Right hindlimb (tissue), 1 donor: ENCODE results near the gene HYAL2.
"Not testable (repeated sequence)": the region's sequence is repeated elsewhere in the genome, so short reads cannot be mapped to it uniquely, and the experiment has no call there.

ENCODE experiments used
- DNase-seq: peaks from one replicate; pipeline ENCODE4 v3.0.0-alpha.2; 2018

HYAL2 gene

DNA sequence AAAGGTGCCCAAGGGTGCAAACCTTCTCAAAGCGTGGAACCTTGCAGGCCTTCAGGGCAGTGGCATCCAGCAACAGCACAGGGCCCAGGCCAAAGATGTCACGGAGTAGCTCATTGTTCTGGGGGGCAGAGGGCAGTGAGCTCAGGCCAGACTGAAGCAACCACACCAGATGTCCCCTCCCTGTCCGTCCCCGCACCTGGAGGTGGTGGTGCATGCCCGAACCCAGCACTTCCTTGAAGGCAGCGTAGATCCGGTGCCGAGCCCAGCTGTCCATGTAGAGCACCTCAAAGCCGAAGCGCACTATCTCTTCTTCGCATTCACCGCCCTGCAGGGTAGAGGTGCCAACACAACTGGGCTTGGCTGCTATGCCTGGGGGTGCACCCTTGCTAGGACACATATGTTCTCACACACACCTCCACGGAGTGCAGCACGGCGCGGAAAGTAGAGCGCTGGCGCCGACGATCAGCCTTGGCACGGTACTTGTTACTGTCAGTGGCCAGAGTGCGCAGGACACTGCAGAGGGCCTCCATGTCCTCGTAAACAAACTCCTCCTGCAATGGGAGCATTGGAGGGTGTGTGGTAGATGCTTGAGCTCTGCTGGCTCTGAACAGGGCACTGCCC is 34.0 kb downstream of the HYAL2 start:
- no peak for DNase-seq

DNA sequence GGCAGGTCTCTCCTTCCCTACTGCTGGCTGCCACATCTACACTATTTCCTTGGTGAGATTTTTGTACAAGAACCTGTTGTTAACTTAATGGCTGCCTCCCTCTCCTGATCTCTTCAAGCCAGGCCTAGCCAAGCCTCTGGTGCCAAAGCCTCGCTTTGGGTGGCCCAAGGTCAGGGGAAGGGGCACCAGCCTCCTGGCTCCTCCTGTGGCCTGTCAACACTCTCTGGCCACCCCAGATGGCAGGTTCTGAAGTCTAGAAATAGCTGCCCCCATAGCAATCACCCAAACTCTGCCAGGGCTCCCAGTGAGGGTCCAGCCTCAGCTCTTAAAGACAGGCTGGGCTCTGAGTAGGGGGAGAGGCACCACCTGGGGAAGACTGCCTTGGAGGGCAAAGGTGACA is 35.3 kb downstream of the HYAL2 start:
- no peak for DNase-seq

DNA sequence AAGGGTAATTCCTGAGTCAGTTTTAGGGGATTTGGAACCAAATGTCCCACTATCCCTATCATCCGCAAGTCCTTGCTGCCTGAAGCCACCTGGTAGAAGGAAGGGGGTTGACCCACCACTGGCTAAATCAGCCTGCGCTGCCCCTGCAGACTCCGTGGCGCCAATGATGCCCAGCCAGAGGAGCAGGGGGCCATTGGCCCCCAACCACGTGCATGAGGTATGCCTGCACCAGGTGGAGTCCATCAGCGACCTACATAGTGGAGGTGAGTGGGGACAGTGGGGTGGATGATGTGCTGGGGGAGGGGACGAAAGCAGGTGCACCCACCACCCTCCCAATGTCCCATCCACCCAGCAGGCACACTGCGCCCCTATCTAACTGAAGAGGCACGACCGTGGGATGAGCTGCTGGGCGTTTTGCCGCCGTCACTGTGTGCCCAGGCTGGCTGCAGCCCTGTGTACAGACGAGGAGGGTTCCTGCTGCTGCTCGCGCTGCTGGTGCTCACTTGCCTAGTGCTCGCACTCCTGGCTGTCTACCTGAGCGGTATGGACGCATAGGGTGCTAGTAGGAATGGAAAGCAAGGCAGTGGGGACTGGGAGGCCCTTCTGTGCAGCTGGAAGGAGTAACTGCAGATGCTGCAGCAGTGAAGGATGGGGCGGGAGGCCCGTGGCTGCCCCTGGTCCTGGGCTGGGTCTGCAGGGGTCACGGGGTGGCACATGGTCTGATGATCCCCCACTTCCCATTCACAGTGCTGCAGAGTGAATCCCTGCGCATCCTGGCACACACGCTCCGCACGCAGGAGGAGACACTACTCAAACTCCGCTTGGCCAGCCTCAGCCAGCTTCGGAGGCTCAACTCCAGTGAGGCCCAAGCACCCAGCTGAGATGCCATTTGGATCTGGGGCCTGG is 36.0 kb downstream of the HYAL2 start:
- DNase-seq = peak; percentile 18

DNA sequence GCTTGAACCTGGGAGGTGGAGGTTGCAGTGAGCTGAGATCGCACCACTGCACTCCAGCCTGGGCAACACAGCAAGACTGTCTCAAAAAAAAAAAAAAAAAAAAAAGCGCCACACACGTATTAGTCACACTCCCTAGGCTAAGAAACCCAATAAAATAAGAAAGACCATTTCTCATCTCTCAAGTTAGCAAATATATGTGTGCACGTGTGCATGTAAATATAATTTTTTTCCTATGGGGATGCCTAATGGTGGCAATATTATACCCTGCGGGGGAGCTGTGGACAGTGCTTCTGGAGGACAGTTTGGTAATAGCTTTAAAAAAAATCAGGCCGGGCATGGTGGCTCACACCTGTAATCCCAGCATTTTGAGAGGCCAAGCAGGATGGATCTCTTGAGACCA is 38.4 kb downstream of the HYAL2 start:
- DNase-seq = not testable (repeated sequence)

DNA sequence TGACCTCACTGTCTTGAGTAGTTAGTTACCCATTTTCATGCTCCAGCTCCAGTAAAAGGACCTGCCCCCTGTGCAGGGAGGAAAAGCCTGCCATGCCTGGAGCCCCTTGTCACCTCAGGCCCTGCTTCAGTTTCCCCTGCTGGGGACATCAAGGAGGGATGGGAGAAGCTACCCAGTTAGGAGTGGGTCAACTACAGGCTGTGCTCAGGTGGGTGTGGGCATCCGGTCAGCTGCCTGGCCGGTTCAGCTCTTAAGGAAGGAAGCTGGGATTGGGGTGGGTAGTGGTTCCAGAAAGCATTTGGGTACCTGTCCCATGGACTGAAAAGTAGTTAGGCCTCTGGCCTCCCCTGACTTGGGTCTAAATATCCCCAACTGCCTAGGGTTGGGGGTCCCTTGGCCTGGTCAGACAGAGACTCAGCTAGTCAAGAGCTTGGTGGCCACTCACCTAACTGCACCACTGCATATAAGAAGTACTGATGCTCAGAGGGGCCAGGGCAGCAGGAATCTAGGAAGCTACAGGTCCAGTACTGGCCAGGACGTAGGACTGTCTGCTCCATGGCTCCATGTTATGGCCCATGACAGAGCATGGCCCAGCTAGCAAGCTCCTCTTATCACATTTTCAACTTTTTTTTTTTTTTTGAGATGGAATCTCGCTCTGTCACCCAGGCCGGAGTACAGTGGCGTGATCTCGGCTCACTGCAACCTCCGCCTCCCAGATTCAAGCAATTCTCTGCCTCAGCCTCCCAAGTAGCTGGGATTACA is 43.1 kb downstream of the HYAL2 start:
- DNase-seq = no peak

DNA sequence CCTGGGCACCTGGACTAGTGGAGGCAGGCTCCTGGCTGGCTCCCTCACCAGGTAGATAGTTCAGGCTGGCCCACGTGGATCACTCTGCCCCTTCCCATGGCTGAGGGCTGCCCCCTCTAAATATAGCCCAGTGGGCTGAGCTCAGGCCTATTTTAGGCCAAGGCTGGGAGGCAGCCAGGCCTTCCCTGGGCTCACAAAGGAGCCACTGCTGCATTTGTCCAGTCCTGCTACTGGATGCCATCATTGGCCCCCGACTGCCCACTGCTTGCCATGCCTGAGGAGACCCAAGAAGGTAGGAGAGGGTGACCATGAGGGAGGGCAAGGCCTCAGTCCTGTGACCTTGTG is 43.7 kb downstream of the HYAL2 start, which contains the start of gene LSMEM2:
Gene LSMEM2 (plus strand): TSS at position 208 of the 345 bp plus-strand sequence. CDS start 27 bp downstream, at position 235.
- no peak for DNase-seq

DNA sequence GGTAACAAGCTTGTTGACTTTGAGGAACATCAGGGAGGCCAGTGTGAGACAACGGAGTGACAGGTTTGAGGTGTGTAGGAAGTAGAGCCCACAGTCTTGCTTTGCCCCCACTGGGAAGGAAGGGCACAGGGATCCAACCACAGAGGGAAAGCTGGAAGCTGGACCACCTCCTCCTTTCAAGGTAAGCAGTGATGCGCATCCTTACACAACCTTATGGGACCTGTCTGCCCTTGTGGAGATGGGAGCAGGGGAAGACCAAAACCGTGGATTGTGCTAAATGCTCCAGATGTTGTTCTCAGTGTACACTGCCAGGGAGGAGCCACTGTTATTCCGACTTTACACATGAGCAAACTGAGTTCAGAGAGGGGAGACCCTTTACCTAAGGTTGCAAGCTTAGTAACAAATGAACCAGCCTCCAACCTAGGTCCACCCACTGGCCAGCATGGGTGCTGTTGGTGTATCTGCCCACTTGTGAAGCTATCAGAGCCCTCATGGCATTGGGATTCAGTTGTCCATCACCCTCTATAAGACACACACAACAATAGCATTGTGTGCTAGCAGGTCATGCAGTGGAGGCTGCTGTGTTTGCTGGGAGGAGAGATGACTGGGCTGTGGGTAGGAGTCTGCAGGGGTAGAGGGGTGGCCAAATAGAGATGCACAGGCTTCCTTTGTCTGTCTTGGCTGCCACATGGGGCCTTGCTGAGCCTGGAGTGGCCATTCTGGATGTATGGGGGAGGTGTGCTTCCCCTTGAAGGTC is 44.2 kb downstream of the HYAL2 start:
- DNase-seq = no peak

DNA sequence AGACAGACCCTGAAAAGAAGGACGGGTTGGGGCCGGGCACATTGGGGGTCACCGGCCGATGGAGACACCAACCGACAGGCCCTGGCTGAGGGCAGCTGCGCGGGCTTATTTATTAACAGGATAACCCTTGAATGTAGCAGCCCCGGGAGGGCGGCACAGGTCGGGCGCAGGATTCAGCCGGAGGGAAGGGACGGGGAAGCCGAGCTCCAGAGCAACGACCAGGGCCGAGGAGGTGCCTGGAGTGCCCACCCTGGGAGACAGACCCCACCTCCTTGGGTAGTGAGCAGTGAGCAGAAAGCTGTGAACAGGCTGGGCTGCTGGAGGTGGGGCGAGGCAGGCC is 45.8 kb downstream of the HYAL2 start:
- no peak for DNase-seq

DNA sequence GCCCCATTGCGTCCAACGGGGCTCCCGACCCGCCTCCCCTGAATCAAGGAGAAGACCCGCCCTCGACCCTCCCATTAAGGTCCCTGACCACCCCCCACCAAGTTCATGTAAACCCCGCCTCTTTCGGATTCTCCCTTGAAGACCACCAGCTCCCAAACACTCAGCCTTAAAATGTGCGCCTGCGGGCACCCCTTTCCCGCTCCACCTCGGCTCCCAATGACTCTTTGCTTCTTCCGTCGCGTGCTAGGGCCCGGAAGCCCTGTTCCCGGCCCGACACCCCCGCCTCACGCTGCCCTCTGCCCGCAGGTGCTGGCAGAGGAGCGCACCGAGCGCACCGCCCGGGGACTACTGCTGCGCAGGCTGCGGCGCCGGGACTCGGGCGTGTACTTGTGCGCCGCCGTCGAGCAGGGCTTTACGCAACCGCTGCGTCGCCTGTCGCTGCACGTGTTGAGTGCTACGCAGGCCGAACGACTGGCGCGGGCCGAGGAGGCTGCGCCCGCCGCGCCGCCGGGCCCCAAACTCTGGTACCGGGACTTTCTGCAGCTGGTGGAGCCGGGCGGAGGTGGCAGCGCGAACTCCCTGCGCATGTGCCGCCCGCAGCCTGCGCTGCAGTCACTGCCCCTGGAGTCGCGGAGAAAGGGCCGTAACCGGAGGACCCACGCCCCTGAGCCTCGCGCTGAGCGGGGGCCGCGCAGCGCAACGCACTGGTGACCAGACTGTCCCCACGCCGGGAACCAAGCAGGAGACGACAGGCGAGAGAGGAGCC is 46.4 kb downstream of the HYAL2 start:
- no peak for DNase-seq

DNA sequence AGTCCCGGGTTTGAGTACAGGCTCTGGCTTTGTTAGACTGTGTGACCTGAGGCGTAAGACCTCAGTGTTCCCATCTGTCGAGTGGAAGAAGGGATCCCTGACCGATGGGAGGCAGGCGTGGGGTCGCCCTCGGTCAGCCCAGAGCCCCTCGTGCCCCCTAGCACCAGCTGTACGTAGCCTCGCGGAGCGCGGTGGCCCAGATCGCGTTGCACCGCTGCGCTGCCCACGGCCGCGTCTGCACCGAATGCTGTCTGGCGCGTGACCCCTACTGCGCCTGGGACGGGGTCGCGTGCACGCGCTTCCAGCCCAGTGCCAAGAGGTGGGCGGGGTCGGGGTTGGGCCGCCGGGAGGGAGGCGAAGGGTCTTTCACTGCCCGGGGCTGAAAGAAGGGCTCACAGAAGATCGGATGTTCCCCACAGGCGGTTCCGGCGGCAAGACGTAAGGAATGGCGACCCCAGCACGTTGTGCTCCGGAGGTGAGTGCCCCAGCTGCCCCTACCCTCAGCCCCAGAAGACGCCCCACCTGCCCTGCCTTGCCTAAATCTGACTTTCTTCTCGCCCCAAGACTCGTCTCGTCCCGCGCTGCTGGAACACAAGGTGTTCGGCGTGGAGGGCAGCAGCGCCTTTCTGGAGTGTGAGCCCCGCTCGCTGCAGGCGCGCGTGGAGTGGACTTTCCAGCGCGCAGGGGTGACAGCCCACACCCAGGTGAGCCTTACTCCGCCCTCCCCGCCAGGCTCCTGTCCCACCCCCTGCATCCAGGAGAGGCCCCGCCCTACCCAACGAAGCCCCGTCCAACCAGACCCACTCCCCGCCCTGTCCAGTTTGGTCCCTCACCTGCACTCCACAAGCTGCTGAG is 47.2 kb downstream of the HYAL2 start:
- no peak for DNase-seq

DNA sequence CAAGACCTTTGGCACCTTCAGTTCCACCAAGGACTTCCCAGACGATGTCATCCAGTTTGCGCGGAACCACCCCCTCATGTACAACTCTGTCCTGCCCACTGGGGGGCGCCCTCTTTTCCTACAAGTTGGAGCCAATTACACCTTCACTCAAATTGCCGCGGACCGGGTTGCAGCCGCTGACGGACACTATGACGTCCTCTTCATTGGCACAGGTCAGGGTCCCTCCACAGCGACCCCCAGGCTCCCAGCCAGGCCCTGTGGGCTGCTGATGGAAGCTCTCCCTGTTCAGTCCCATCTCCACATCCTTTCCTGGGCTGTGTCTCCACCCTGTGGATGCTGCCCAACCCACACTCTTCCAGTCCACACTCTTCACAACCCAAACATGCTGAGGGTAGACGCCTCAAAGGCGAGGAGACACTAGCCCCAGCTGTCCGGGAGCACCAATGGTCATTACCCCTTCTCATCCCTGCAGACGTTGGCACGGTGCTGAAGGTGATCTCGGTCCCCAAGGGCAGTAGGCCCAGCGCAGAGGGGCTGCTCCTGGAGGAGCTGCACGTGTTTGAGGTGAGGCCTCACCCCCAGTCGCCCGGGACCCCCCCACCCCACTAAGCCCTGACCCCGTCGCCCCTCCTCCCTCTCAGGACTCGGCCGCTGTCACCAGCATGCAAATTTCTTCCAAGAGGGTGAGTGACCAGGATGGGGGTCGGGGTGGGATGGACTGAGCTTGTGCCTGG is 48.0 kb downstream of the HYAL2 start:
- no peak for DNase-seq

DNA sequence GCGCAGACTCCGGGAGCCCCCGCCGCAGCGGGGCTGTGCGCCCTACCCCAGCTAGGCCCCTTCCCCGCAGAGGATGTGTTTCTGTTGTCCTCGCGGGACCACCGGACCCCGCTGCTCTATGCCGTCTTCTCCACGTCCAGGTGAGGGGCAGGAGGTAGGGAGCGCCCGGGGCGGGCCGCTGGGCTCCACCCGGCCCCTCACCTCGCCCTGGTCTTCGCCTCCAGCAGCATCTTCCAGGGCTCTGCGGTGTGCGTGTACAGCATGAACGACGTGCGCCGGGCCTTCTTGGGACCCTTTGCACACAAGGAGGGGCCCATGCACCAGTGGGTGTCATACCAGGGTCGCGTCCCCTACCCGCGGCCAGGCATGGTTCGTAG is 48.9 kb downstream of the HYAL2 start:
- DNase-seq = no peak

DNA sequence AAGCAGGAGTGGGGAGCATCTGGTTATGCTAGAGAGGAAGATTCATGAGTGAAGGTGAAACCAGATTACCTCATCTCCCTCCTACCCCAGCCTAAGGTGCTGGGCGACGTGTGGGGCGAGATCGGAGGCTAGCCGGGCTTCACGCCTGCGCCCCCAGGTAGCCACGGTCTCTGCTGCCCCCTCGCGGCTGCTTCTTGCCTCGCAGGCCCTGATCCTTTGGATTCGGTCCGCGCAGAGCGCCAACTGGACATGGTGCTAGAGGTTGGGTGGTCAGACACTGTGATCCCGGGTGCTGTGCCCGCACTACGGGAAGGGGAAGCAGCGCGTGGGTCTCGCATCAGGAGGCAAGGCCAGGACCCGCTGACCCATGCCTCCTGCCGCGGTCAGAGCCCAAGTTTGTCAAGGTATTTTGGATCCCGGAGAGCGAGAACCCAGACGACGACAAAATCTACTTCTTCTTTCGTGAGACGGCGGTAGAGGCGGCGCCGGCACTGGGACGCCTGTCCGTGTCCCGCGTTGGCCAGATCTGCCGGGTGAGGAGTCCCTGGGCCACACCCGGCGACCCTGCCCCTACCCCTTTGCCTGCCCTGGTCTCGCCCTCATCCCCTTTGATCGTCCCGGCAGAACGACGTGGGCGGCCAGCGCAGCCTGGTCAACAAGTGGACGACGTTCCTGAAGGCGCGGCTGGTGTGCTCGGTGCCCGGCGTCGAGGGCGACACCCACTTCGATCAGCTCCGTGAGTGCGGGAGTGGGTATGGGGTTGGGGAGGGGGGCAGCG is 49.4 kb downstream of the HYAL2 start:
- peak; percentile 87 for DNase-seq

DNA sequence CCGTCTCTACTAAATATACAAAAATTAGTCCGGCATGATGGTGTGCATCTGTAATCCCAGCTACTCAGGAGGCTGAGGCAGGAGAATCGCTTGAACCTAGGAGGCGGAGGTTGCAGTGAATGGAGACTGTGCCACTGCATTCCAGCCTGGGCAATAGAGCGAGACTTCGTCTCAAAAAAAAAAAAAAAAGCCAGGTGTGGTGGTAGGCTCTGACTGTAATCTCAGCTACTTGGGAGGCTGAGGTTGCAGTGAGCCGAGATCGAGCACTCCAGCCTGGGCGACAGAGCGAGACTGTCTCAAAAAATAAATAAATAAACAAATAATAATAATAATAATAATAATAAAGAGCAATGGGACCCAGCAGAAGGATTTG is 50.0 kb downstream of the HYAL2 start:
- DNase-seq = not testable (repeated sequence)

DNA sequence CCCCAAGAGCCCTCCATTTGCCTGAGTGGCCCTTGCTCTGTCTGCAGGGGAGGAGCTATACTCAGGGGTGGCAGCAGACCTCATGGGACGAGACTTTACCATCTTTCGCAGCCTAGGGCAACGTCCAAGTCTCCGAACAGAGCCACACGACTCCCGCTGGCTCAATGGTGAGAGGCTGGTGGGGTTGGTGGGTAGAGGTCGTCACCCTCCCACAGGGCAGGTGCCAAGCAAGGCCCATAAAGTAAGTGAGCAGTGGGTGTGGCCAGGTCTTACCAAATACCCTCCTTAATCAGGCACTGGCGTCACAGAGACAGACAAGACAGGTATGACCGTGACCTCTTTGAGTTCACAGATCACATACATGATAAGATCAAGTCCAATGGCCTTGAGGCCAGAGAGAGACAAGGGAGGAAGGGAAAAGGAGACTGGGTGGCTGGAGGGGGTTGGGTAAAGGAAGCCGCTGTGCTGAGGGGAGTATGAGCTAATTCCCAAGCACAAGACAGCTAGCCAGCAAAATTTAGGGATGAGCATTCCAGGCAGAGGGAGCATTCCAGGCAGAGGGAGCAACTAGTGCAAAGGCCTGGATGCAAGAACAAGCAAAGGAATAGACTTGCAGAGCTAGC is 51.1 kb downstream of the HYAL2 start:
- no peak for DNase-seq

DNA sequence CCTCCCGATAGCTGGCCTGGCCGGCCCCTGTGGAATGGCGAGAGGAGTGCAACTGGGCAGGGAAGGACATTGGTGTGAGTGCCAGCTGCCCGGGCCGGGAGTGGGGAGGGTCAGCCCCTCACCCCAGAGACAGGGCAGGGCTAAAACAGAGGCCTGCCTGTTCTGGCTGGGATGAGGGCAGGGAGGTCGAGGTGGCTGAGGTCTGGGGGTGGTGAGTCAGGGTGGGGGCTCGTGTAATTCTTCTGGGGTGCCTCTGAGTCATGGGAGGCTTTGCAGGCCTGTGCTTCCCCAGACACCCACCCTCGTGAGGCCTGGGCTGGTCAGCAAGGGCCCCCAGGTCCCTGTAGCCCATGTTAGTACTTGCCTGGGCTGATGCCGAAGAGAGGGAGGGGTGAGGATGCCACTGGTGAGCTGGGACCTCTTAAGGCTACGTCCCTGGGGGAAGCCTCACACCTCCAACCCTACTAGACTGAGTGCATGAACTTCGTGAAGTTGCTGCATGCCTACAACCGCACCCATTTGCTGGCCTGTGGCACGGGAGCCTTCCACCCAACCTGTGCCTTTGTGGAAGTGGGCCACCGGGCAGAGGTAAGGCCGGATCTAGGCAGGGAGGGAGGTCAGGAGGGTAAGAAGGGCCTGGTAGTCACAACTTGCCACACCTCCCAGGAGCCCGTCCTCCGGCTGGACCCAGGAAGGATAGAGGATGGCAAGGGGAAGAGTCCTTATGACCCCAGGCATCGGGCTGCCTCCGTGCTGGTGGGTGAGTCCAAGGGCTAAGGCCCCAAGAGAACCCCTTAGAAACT is 51.9 kb downstream of the HYAL2 start:
- DNase-seq = no peak

DNA sequence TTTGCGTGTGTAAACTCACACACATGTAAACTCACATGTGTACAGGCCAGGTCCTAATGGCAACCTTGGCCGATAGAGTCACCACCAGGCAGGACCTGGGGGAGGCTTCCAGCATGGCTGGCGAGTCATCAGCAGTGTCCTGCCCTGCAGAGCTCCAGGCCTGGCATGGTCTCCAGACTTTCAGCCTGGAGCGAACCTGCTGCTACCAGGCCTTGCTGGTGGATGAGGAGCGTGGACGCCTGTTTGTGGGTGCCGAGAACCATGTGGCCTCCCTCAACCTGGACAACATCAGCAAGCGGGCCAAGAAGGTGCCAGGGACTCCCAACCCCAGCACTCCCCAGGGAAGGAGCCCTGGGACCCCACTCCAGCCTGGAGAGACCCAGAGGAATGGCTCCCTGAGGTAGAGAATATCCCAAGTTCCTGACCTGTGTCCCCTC is 52.5 kb downstream of the HYAL2 start:
- no peak for DNase-seq

DNA sequence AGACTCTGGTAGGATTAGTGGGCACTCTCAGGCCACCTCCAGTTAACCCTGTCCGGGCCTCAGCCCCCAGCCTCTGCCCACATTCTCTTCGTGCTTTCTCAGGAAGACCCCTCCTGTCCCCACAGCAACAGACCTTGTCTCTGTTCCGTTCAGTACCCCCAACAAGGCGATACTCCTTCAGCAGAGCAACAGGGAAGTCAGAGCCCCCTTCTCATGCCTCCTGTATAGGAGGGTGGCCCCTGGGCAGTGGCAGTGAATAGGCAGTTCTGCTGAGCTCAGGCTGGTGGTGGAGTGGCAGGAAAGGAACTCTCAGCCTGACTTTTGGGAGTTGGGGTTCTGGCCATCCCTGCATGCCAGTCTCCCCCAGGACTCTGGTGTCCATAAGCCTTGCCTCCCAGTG is 53.1 kb downstream of the HYAL2 start:
- DNase-seq = no peak
